Left lung (tissue), 14 donors: Measurements from ENCODE around the gene VSIG2. TPM values are rescaled to one million over a fixed set of nuclear protein-coding genes. Genes with fewer than 3 reads are reported as not detected.
A peak's percentile ranks its signal among the peaks of the same experiment; 100 is the strongest.

ENCODE experiments used
- ATAC-seq: fragments of 200-7000 bp; cut with Tn5 transposase; one replicate; pipeline ENCODE4 v1.9.1; 2020; ENCODE audit warnings: moderate library complexity
- DNase-seq, 4 donors: peaks; one replicate each; pipeline ENCODE4 v3.0.0-alpha.2; 2013 to 2020
- H3K27ac ChIP-seq, 2 donors: fragments of 200-600 bp; sonication (generic) in 1 of 2; one replicate each; pipeline versions ENCODE4 v1.5.0 to v1.8.0; 2020 to 2021
- H3K27me3 ChIP-seq, 2 donors: fragments of 200-600 bp; sonication (generic) in 1 of 2; one replicate each; pipeline versions ENCODE4 v1.5.0 to v1.8.0; 2020 to 2021
- H3K36me3 ChIP-seq, 2 donors: fragments of 200-600 bp; sonication (generic) in 1 of 2; one replicate each; pipeline versions ENCODE4 v1.5.0 to v1.8.0; 2020 to 2021
- H3K4me1 ChIP-seq, 2 donors: fragments of 200-600 bp; one replicate each; pipeline ENCODE4 v1.8.0; 2021
- H3K4me3 ChIP-seq, 2 donors: fragments of 200-600 bp; sonication (generic) in 1 of 2; one replicate each; pipeline versions ENCODE4 v1.5.0 to v1.8.0; 2020 to 2021; ENCODE audit warnings: mild to moderate bottlenecking in 1 of 2
- H3K9me3 ChIP-seq, 2 donors: fragments of 200-600 bp; sonication (generic) in 1 of 2; one replicate each; pipeline versions ENCODE4 v1.5.0 to v1.8.0; 2020 to 2021
- intact Hi-C, 2 donors: fragments of 100-400 bp; cut with DNase I; formaldehyde crosslinking; loops; one replicate each; pipeline versions ENCODE4 v1.11.2 to v1.14.2; 2022
- long read RNA-seq, 12 donors: library from polyadenylated mRNA in 2 of 12; unstranded in 2 of 12; transcript quantifications; one replicate each; pipeline ENCODE4 v2.0.0 and lab custom pipeline, GENCODE V29; 2019 to 2026
- polyA plus RNA-seq, 6 donors: library from polyadenylated mRNA; unstranded; fragments of 120-200 nt; gene quantifications; one replicate each; pipeline ENCODE4 v1.2.1, GENCODE V29; 2013; ENCODE audit not compliant: insufficient read length in 6 of 6
- total RNA-seq, 2 donors: library from RNA; stranded (reverse); fragmentation: NEBNext Ultra II Directional; extraction: Animal tissue kit (Norgen Biotek cat#: 25700); gene quantifications; one replicate each; pipeline ENCODE4 v1.2.1, GENCODE V29; 2021
- TF ChIP-seq, protein P1 (sequence below), 2 donors: fragments of 200-600 bp; sonication (generic) in 1 of 2; IDR thresholded peaks; one replicate each; pipeline versions ENCODE4 v1.5.0 to v1.8.0; 2021; ENCODE audit warnings: antibody characterized with exemption in 2 of 2
- donor health status: DM: no; HTN: yes; CAD: no.
- donor health status: DM: no; HTN: no; CAD: no.

VSIG2 gene, protein sequence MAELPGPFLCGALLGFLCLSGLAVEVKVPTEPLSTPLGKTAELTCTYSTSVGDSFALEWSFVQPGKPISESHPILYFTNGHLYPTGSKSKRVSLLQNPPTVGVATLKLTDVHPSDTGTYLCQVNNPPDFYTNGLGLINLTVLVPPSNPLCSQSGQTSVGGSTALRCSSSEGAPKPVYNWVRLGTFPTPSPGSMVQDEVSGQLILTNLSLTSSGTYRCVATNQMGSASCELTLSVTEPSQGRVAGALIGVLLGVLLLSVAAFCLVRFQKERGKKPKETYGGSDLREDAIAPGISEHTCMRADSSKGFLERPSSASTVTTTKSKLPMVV
- total RNA-seq (10 to 100 TPM; 16.0 to 35.6 TPM), polyA plus RNA-seq (10 to 100 TPM; 25.0 to 32.6 (median 27.5) TPM)
- long read RNA-seq, donor 1, transcript VSIG2-201 (7 exons, 1,148 nt): major isoform, 6 of 8 reads
- long read RNA-seq, donor 1, partial matches to known transcripts: 0 of 8 reads
- long read RNA-seq, donor 1, other reads (novel, unspliced or antisense): 0 of 8 reads
- long read RNA-seq, donor 2, partial matches to known transcripts: 12 of 12 reads
- long read RNA-seq, donor 2, other reads (novel, unspliced or antisense): 0 of 12 reads
- long read RNA-seq, donor 3, partial matches to known transcripts: 0 of 1 reads
- long read RNA-seq, donor 3, other reads (novel, unspliced or antisense): 0 of 1 reads
- long read RNA-seq, donor 4, transcript VSIG2-201 (7 exons, 1,148 nt): major isoform, 33 of 55 reads
- long read RNA-seq, donor 4, transcript VSIG2-202 (6 exons, 1,191 nt): minor isoform, 13 of 55 reads
- long read RNA-seq, donor 4, partial matches to known transcripts: 3 of 55 reads
- long read RNA-seq, donor 4, other reads (novel, unspliced or antisense): 6 of 55 reads
- long read RNA-seq, donor 5, transcript VSIG2-201 (7 exons, 1,148 nt): major isoform, 10 of 12 reads
- long read RNA-seq, donor 5, partial matches to known transcripts: 0 of 12 reads
- long read RNA-seq, donor 5, other reads (novel, unspliced or antisense): 0 of 12 reads
- long read RNA-seq, donor 6, partial matches to known transcripts: 12 of 19 reads
- long read RNA-seq, donor 6, other reads (novel, unspliced or antisense): 0 of 19 reads
- long read RNA-seq, donor 7, transcript VSIG2-201 (7 exons, 1,148 nt): major isoform, 6 of 6 reads
- long read RNA-seq, donor 7, partial matches to known transcripts: 0 of 6 reads
- long read RNA-seq, donor 7, other reads (novel, unspliced or antisense): 0 of 6 reads
- long read RNA-seq, donor 8, transcript VSIG2-201 (7 exons, 1,148 nt): major isoform, 9 of 19 reads
- long read RNA-seq, donor 8, partial matches to known transcripts: 9 of 19 reads
- long read RNA-seq, donor 8, other reads (novel, unspliced or antisense): 0 of 19 reads
- long read RNA-seq, donor 9: 0 reads
- long read RNA-seq, donor 10, transcript VSIG2-201 (7 exons, 1,148 nt): major isoform, 10 of 21 reads
- long read RNA-seq, donor 10, transcript VSIG2-202 (6 exons, 1,191 nt): minor isoform, 7 of 21 reads
- long read RNA-seq, donor 10, partial matches to known transcripts: 0 of 21 reads
- long read RNA-seq, donor 10, other reads (novel, unspliced or antisense): 4 of 21 reads
- long read RNA-seq, donor 11: 0 reads
- long read RNA-seq, donor 12, transcript VSIG2-201 (7 exons, 1,148 nt): major isoform, 10 of 11 reads
- long read RNA-seq, donor 12, partial matches to known transcripts: 0 of 11 reads
- long read RNA-seq, donor 12, other reads (novel, unspliced or antisense): 0 of 11 reads

DNA sequence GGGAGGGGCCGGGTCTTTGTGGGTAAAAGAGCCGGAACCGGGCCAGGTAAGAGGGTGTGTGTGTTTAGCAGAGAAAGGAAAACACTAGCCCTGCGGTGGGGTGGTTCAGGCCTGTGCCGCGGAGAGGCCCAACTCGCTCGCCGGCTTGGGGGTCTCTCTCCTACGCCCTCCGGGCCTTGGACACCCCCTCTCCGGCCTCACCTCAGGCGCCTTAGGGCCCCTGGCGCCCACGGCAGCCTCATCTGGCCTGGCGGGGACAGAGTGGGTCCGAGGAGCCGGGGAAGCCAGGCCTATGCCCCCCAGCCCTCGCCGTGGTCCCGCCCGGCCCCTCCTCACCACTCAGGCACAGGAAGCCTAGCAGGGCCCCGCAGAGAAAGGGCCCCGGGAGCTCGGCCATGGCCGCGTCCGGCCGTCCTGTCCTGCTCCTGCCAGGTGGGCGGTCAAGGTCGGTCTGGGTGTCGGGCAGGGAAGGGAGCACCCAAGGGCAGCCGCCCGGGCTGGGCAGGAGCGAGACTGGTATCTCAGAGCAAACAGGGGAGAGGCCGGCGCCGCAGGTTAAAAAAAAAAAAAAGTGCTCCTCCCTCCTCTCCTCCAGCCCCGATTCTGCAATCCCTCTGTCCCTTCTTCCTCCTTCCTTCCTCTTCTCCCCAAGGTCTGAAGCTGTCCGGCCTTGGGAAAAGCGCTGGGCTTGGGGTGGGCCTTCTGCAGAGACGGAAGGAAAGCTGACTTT is at the start of gene VSIG2:
Gene VSIG2, minus strand, starts transcription at position 515 of the 730 bp plus-strand sequence. Its CDS starts 118 bp downstream, at position 397.
- peak in 1 of 4 donors; percentile 83 for DNase-seq
- ATAC-seq: peak; percentile 38
- TF ChIP-seq, protein P1, sequence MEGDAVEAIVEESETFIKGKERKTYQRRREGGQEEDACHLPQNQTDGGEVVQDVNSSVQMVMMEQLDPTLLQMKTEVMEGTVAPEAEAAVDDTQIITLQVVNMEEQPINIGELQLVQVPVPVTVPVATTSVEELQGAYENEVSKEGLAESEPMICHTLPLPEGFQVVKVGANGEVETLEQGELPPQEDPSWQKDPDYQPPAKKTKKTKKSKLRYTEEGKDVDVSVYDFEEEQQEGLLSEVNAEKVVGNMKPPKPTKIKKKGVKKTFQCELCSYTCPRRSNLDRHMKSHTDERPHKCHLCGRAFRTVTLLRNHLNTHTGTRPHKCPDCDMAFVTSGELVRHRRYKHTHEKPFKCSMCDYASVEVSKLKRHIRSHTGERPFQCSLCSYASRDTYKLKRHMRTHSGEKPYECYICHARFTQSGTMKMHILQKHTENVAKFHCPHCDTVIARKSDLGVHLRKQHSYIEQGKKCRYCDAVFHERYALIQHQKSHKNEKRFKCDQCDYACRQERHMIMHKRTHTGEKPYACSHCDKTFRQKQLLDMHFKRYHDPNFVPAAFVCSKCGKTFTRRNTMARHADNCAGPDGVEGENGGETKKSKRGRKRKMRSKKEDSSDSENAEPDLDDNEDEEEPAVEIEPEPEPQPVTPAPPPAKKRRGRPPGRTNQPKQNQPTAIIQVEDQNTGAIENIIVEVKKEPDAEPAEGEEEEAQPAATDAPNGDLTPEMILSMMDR (IDR thresholded peaks at IDR 0.05): no peak
- Histone ChIP-seq H3K27ac (peak within 1 kb of the TSS; percentile 53 to 75), H3K27me3 (peaks cover 5 to 38% of the 10 kb centered on the region in 2 donors), H3K9me3 (no peaks in the 10 kb centered on the region), H3K36me3 (peaks cover 0 to 11% of the 10 kb centered on the region in 2 donors), H3K4me1 (peaks cover 26 to 84% of the 10 kb centered on the region in 2 donors), H3K4me3 (peak within 1 kb of the TSS; percentile 22 to 27)
- intact Hi-C loops: loop anchor here in 1 of 2 donors (10.0 kb wide), 1 partner anchor 77 kb away; the partner anchor contains the start of genes SIAE and SPA17

DNA sequence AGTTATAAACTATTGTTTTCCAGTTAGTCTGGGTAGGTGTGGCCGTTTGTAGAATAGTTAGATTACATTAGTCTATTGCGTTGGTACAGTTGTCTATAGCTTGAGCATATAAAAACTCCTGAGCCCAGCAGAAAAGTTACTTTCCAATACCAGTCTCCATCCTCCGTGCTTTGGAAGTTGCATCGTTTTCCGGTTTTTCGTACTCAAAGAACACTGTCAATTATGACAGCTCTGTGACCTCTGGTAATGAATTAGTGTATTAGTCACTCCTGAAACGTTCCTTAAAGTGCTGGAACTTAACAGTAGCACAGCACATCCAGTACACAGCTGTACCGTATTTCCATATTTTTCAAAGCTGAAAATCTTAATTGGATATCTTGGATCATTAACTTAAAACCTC is 49.0 kb upstream of the VSIG2 start:
- ATAC-seq (peak; percentile 37), DNase-seq (peak in 2 of 4 donors; percentile 10 to 31)
- H3K27ac ChIP-seq: peak overlapping the region; percentile 97 to 99
- H3K4me1 ChIP-seq: peaks cover 11 to 27% of the 10 kb centered on the region in 2 donors
- intact Hi-C loops: no loop called here
- H3K27me3 ChIP-seq: peaks cover 0 to 14% of the 10 kb centered on the region in 2 donors
- no peaks in the 10 kb centered on the region for H3K36me3 ChIP-seq
- H3K9me3 ChIP-seq: no peaks in the 10 kb centered on the region
- H3K4me3 ChIP-seq: peak overlapping the region; percentile 87 to 93
- TF ChIP-seq, protein P1 (IDR thresholded peaks at IDR 0.05): no peak

DNA sequence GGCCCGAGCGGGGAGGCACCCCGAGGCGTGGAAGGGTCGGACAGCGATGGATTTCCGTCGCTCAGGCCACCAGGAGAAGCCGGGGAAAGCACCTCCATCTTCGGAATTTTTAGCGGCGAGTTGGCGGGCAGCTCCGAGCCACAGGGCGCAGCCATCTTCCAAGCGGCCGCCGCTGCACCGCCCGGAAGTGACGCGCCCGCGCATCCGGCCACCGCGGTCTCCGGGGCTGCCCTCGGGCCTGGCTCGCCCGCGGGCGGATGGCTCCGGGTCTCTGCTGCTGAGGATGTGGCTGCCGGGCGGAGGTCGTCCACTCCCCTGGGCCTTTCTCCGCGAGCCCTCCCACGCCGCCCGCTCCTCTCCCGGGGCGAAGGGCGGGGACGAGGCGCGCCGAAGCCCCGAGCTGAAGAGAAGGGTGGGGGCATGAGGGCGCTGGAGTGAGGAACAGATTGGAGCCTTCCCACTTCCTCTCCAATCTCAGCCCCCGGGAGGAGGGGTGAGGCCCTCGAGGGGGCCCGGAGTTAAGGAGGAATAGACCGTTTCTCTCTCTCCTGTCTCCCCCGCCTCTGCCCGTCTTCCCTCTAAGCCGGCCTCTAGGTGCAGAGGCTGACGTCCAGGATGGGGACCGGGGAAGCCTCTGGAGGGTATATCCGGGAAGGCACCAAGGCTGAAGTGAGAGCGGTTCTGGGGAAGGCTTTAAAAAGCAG is 48.3 kb upstream of the VSIG2 start, which contains the start of gene MSANTD2:
Gene MSANTD2, minus strand, starts transcription at position 181 of the 704 bp plus-strand sequence. Its CDS starts 26 bp downstream, at position 155.
- ATAC-seq: peak; percentile 95
- H3K9me3 ChIP-seq: no peaks in the 10 kb centered on the region
- intact Hi-C loops: no loop called here
- TF ChIP-seq, protein P1 (IDR thresholded peaks at IDR 0.05): no peak
- peak; percentile 82 to 96 (median 92) for DNase-seq
- no peaks in the 10 kb centered on the region for H3K36me3 ChIP-seq
- H3K4me1 ChIP-seq: peaks cover 11 to 31% of the 10 kb centered on the region in 2 donors
- H3K27ac ChIP-seq: peak within 1 kb of the TSS; percentile 97 to 99
- peak within 1 kb of the TSS; percentile 87 to 93 for H3K4me3 ChIP-seq
- H3K27me3 ChIP-seq: peaks cover 0 to 14% of the 10 kb centered on the region in 2 donors
